ENCODE results near the gene TTC21A. TPM values are rescaled to one million over a fixed set of nuclear protein-coding genes. Genes with fewer than 3 reads are reported as not detected.

Gene TTC21A
- total RNA-seq, 1 donor from 2014 or later: 9.8 TPM

GRCh38 chr3:39099242-39099641, 8.2 kb upstream of the TTC21A start:
- no peaks in the 10 kb centered on the region for H3K9me3 Mint-ChIP-seq
- no peak for DNase-seq (ENCODE audit: extremely low spot score, unreplicated experiment)
- peaks cover 13% of the 10 kb centered on the region for H3K36me3 Mint-ChIP-seq
- no peak overlapping the region for H3K4me3 Mint-ChIP-seq
- no peak overlapping the region for H3K27ac Mint-ChIP-seq
- no peaks in the 10 kb centered on the region for H3K4me1 Mint-ChIP-seq (ENCODE audit: unreplicated experiment)
- TF ChIP-seq CTCF (conservative IDR thresholded peaks at IDR 0.05): no peak
- H3K27me3 Mint-ChIP-seq: no peaks in the 10 kb centered on the region

- peaks cover 10% of the 10 kb centered on the region for H3K36me3 Mint-ChIP-seq
- no peaks in the 10 kb centered on the region for H3K9me3 Mint-ChIP-seq
- no peak overlapping the region for H3K4me3 Mint-ChIP-seq
- no peak for DNase-seq (ENCODE audit: extremely low spot score, unreplicated experiment)
- no peak for TF ChIP-seq CTCF (conservative IDR thresholded peaks at IDR 0.05)
- peaks cover 2% of the 10 kb centered on the region for H3K4me1 Mint-ChIP-seq (ENCODE audit: unreplicated experiment)
- no peaks in the 10 kb centered on the region for H3K27me3 Mint-ChIP-seq
- no peak overlapping the region for H3K27ac Mint-ChIP-seq
Observed at GRCh38 chr3:39099738-39100499, 7.6 kb upstream of the TTC21A start.

GRCh38 chr3:39100500-39100886, 7.0 kb upstream of the TTC21A start:
- Mint-ChIP-seq H3K27ac (no peak overlapping the region), H3K36me3 (peaks cover 10% of the 10 kb centered on the region), H3K27me3 (no peaks in the 10 kb centered on the region), H3K4me1 (ENCODE audit: unreplicated experiment) (peaks cover 8% of the 10 kb centered on the region), H3K4me3 (no peak overlapping the region), H3K9me3 (no peaks in the 10 kb centered on the region)
- TF ChIP-seq CTCF (conservative IDR thresholded peaks at IDR 0.05): no peak
- no peak for DNase-seq (ENCODE audit: extremely low spot score, unreplicated experiment)

GRCh38 chr3:39101022-39101689, 6.3 kb upstream of the TTC21A start:
- DNase-seq (ENCODE audit: extremely low spot score, unreplicated experiment): no peak
- H3K9me3 Mint-ChIP-seq: no peaks in the 10 kb centered on the region
- H3K27me3 Mint-ChIP-seq: no peaks in the 10 kb centered on the region
- H3K36me3 Mint-ChIP-seq: peaks cover 13% of the 10 kb centered on the region
- peak; percentile 71 for TF ChIP-seq CTCF (conservative IDR thresholded peaks at IDR 0.05)
- H3K4me1 Mint-ChIP-seq (ENCODE audit: unreplicated experiment): peaks cover 14% of the 10 kb centered on the region
- H3K4me3 Mint-ChIP-seq: no peak overlapping the region
- H3K27ac Mint-ChIP-seq: no peak overlapping the region

- Mint-ChIP-seq H3K4me3 (peak overlapping the region; percentile 55), H3K27ac (peak overlapping the region; percentile 7), H3K36me3 (peaks cover 16% of the 10 kb centered on the region), H3K27me3 (no peaks in the 10 kb centered on the region), H3K9me3 (no peaks in the 10 kb centered on the region), H3K4me1 (ENCODE audit: unreplicated experiment) (peaks cover 21% of the 10 kb centered on the region)
- TF ChIP-seq CTCF (conservative IDR thresholded peaks at IDR 0.05): no peak
- DNase-seq (ENCODE audit: extremely low spot score, unreplicated experiment): no peak
Observed at GRCh38 chr3:39102504-39103323, 4.8 kb upstream of the TTC21A start.
